HEK293 (cell line): ENCODE data around the gene WDR64.

Experiments
- CTCF ChIA-PET: fragments of 350-600 bp; formaldehyde crosslinking; extraction: SDS; loops from one replicate; lab custom pipeline; 2021; ENCODE audit warnings: antibody characterized with exemption; lab: Yijun Ruan, JAX
- POLR2A ChIA-PET: fragments of 300-600 bp; formaldehyde crosslinking; extraction: SDS; loops from one replicate; lab custom pipeline; 2020; ENCODE audit warnings: antibody characterized with exemption, inconsistent platforms; lab: Yijun Ruan, JAX
- H3K27ac ChIP-seq: fragments of 200-500 bp; sonication (Bioruptor generic); 2 replicates; pipeline ENCODE4 v1.5.1; 2014; ENCODE audit warnings: low read depth, low read length, control low read depth, inconsistent platforms; ENCODE audit errors: extremely low read depth
- H3K36me3 ChIP-seq, 2 experiments: fragments of 200-500 bp in 1 of 2; sonication (Bioruptor generic) in 1 of 2; 1 replicate in 1 of 2; 2 replicates in 1 of 2; pipeline ENCODE4 v1.5.1; 2014 to 2017; ENCODE audit warnings: inconsistent platforms in 2 of 2, low read length in 2 of 2; ENCODE audit not compliant: control insufficient read depth in 2 of 2, insufficient read depth in 1 of 2
- H3K4me1 ChIP-seq: fragments of 200-500 bp; sonication (Bioruptor generic); 2 replicates; pipeline ENCODE4 v1.5.1; 2014; ENCODE audit warnings: mild to moderate bottlenecking, low read length, inconsistent platforms; ENCODE audit not compliant: control insufficient read depth, insufficient read depth
- H3K4me3 ChIP-seq: 2 replicates; pipeline ENCODE4 v1.5.1; 2011; ENCODE audit warnings: low read depth, mild to moderate bottlenecking, control low read depth, low read length, moderate library complexity
- H3K9me3 ChIP-seq: fragments of 200-500 bp; sonication (Bioruptor generic); 2 replicates; pipeline ENCODE4 v1.5.1; 2014; ENCODE audit warnings: low read depth, low read length, inconsistent platforms; ENCODE audit not compliant: control insufficient read depth, insufficient read depth
- ATF2 ChIP-seq: fragments of 450-650 bp; formaldehyde crosslinking; IDR thresholded peaks from 2 replicates; pipeline ENCODE4 v1.5.1; 2016; ENCODE audit warnings: missing biosample characterization, missing genetic modification characterization, low read depth
- CTCF ChIP-seq: fragments of 450-650 bp; formaldehyde crosslinking; IDR thresholded peaks from 2 replicates; pipeline ENCODE4 v1.5.1; 2016; ENCODE audit warnings: missing biosample characterization, missing genetic modification characterization
- FEZF1 ChIP-seq: fragments of 450-650 bp; formaldehyde crosslinking; IDR thresholded peaks from 2 replicates; pipeline ENCODE4 v1.5.1; 2016; ENCODE audit warnings: missing biosample characterization, missing genetic modification characterization
- GLIS1 ChIP-seq: fragments of 450-650 bp; formaldehyde crosslinking; IDR thresholded peaks from 2 replicates; pipeline ENCODE4 v1.5.1; 2016; ENCODE audit warnings: missing biosample characterization, missing genetic modification characterization
- KLF8 ChIP-seq: fragments of 450-650 bp; formaldehyde crosslinking; IDR thresholded peaks from 2 replicates; pipeline ENCODE4 v1.5.1; 2016; ENCODE audit warnings: missing biosample characterization, missing genetic modification characterization
- MEIS1 ChIP-seq: sonication (generic); formaldehyde crosslinking; IDR thresholded peaks from 2 replicates; pipeline ENCODE4 v1.8.1; 2022; ENCODE audit warnings: missing genetic modification reagents, mild to moderate bottlenecking, borderline replicate concordance
- PRDM6 ChIP-seq: fragments of 450-650 bp; formaldehyde crosslinking; IDR thresholded peaks from 2 replicates; pipeline ENCODE4 v1.5.1; 2017; ENCODE audit warnings: missing biosample characterization, missing genetic modification characterization
- RBAK ChIP-seq: fragments of 450-650 bp; formaldehyde crosslinking; IDR thresholded peaks from 2 replicates; pipeline ENCODE4 v1.5.1; 2016; ENCODE audit warnings: missing biosample characterization, missing genetic modification characterization
- ZBTB44 ChIP-seq: fragments of 450-650 bp; IDR thresholded peaks from 2 replicates; pipeline ENCODE4 v1.5.1; 2018; ENCODE audit warnings: missing biosample characterization, mild to moderate bottlenecking, missing genetic modification characterization
- ZNF280D ChIP-seq: fragments of 450-650 bp; formaldehyde crosslinking; IDR thresholded peaks from 2 replicates; pipeline ENCODE4 v1.5.1; 2016; ENCODE audit warnings: missing biosample characterization, missing genetic modification characterization
- ZNF335 ChIP-seq: fragments of 450-650 bp; formaldehyde crosslinking; conservative IDR thresholded peaks from 2 replicates; pipeline ENCODE4 v1.5.1; 2016; ENCODE audit warnings: missing biosample characterization, missing genetic modification characterization
- ZNF610 ChIP-seq: fragments of 450-650 bp; formaldehyde crosslinking; IDR thresholded peaks from 2 replicates; pipeline ENCODE4 v1.5.1; 2016; ENCODE audit warnings: missing biosample characterization, missing genetic modification characterization, borderline replicate concordance
- ZNF654 ChIP-seq: fragments of 450-650 bp; formaldehyde crosslinking; IDR thresholded peaks from 2 replicates; pipeline ENCODE4 v1.5.1; 2016; ENCODE audit warnings: low read depth, missing biosample characterization, missing genetic modification characterization
- ZNF692 ChIP-seq: fragments of 450-650 bp; formaldehyde crosslinking; IDR thresholded peaks from 2 replicates; pipeline ENCODE4 v1.5.1; 2016; ENCODE audit warnings: missing biosample characterization, missing genetic modification characterization
- ZNF791 ChIP-seq: fragments of 450-650 bp; formaldehyde crosslinking; IDR thresholded peaks from 2 replicates; pipeline ENCODE4 v1.5.1; 2016; ENCODE audit warnings: missing biosample characterization, missing genetic modification characterization

The WDR64 gene

GRCh38 chr1:241681861-241682448 lies 29.9 kb downstream of the WDR64 start (continued):
- peak; percentile 34; the same call in 1 of the 2 replicates for TF ChIP-seq PRDM6
- TF ChIP-seq ZBTB44 (tag by site-specific recombination): peak; percentile 25; the same call in 1 of the 2 replicates
- TF ChIP-seq GLIS1 (tag by site-specific recombination): peak; percentile 18; the same call in 1 of the 2 replicates
- 0 out of 2 replicates have a peak, but pooled peaks have one; percentile 22 for TF ChIP-seq KLF8 (tag by site-specific recombination)
- TF ChIP-seq ZNF610 (tag by site-specific recombination): peak; percentile 58; the same call in 1 of the 2 replicates

- no peaks in the 10 kb centered on the region for H3K9me3 ChIP-seq
- CTCF ChIA-PET: interaction anchor here (1.2 kb wide), 1 partner anchor 55 kb away, joined by 5 read pairs; no protein-coding TSS in a partner anchor
- TF ChIP-seq ZNF791 (tag by site-specific recombination): no peak
- TF ChIP-seq FEZF1: no peak
- TF ChIP-seq ATF2 (tag by site-specific recombination): no peak
- no peak for TF ChIP-seq ZNF280D
- no peak for TF ChIP-seq MEIS1
- no peak for TF ChIP-seq ZNF654 (tag by site-specific recombination)
- no peak for TF ChIP-seq RBAK
- no peak for TF ChIP-seq ZNF335
- no peak for TF ChIP-seq CTCF
- TF ChIP-seq ZNF692 (tag by site-specific recombination): no peak
- TF ChIP-seq, all 188 proteins: peak for 0
- peaks cover 4% of the 10 kb centered on the region for H3K4me1 ChIP-seq
- POLR2A ChIA-PET: no interaction called here
- H3K4me3 ChIP-seq: no peak overlapping the region
- H3K36me3 ChIP-seq: no peaks in the 10 kb centered on the region
- H3K27ac ChIP-seq: no peak overlapping the region
Measured at GRCh38 chr1:241682921-241683320, 30.8 kb downstream of the WDR64 start.
